ENCODE measurements around the gene UBALD1.

GRCh38 chr16:4610011-4611005 is 4.4 kb downstream of the UBALD1 start:
- no peak for TF ChIP-seq POLR2A (IDR thresholded peaks at IDR 0.05; ENCODE audit: low read length)
- no peak for TF ChIP-seq GATA1 (IDR thresholded peaks at IDR 0.05; ENCODE audit: low read depth, low read length)

All from erythroblast (primary cell).